Type B pancreatic cell (in vitro differentiated cells): ENCODE measurements around the gene PTPDC1. TPM values are rescaled to one million over a fixed set of nuclear protein-coding genes. Genes with fewer than 3 reads are reported as not detected.

Experiments
- DNase-seq: peaks from one replicate; pipeline ENCODE4 v3.0.0; 2021; ENCODE audit warnings: mixed read lengths; ENCODE audit not compliant: unreplicated experiment; ENCODE audit errors: extremely low spot score
- H3K27ac Mint-ChIP-seq: 2 replicates; pipeline ENCODE4 v1.8.0; 2021; ENCODE audit warnings: mild to moderate bottlenecking, mixed read lengths
- H3K27me3 Mint-ChIP-seq: 2 replicates; pipeline ENCODE4 v1.8.0; 2021; ENCODE audit warnings: mixed read lengths
- H3K36me3 Mint-ChIP-seq: 2 replicates; pipeline ENCODE4 v1.8.0; 2021; ENCODE audit warnings: mixed read lengths
- H3K4me1 Mint-ChIP-seq: one replicate; pipeline ENCODE4 v1.8.0; 2021; ENCODE audit warnings: mixed read lengths; ENCODE audit not compliant: unreplicated experiment
- H3K4me3 Mint-ChIP-seq: 2 replicates; pipeline ENCODE4 v1.8.0; 2021; ENCODE audit warnings: mild to moderate bottlenecking, mixed read lengths
- H3K9me3 Mint-ChIP-seq: 2 replicates; pipeline ENCODE4 v1.8.0; 2021; ENCODE audit warnings: mixed read lengths
- total RNA-seq: library from RNA; stranded (reverse); gene quantifications from 2 replicates; pipeline ENCODE4 v1.2.1, GENCODE V29; 2021; ENCODE audit warnings: low replicate concordance
- TF ChIP-seq, protein P1 (sequence below): fragments of 200-600 bp; sonication (generic); conservative IDR thresholded peaks from 2 replicates; pipeline ENCODE4 v1.5.0; 2021; ENCODE audit warnings: antibody characterized with exemption, mild to moderate bottlenecking

The PTPDC1 gene
- total RNA-seq, 1 donor from 2014 or later = 7.9 TPM

DNA sequence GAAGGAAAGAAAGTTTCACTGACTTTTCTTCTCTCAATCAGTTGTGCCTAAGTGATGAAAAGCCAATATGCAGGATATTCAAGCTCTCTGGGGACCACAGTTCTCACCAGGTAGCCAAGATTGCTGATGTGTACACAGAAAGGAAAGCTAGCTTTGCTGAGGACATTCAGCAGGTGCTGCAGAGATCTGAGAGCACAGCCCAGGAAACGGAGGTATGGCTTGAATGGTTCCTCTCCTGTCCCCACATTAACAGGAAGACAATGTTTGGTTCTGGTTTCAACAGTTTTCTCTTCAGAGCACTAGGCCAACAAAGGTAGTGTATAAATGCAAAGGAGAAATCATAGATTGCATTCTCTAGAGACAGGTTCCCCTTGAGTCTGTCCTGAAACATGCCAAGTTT is 69.6 kb downstream of the PTPDC1 start:
- Mint-ChIP-seq H3K36me3 (no peaks in the 10 kb centered on the region), H3K9me3 (no peaks in the 10 kb centered on the region), H3K27me3 (no peaks in the 10 kb centered on the region), H3K4me1 (peaks cover 18% of the 10 kb centered on the region), H3K27ac (no peak overlapping the region), H3K4me3 (no peak overlapping the region)
- no peak for DNase-seq
- TF ChIP-seq, protein P1, sequence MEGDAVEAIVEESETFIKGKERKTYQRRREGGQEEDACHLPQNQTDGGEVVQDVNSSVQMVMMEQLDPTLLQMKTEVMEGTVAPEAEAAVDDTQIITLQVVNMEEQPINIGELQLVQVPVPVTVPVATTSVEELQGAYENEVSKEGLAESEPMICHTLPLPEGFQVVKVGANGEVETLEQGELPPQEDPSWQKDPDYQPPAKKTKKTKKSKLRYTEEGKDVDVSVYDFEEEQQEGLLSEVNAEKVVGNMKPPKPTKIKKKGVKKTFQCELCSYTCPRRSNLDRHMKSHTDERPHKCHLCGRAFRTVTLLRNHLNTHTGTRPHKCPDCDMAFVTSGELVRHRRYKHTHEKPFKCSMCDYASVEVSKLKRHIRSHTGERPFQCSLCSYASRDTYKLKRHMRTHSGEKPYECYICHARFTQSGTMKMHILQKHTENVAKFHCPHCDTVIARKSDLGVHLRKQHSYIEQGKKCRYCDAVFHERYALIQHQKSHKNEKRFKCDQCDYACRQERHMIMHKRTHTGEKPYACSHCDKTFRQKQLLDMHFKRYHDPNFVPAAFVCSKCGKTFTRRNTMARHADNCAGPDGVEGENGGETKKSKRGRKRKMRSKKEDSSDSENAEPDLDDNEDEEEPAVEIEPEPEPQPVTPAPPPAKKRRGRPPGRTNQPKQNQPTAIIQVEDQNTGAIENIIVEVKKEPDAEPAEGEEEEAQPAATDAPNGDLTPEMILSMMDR = no peak

DNA sequence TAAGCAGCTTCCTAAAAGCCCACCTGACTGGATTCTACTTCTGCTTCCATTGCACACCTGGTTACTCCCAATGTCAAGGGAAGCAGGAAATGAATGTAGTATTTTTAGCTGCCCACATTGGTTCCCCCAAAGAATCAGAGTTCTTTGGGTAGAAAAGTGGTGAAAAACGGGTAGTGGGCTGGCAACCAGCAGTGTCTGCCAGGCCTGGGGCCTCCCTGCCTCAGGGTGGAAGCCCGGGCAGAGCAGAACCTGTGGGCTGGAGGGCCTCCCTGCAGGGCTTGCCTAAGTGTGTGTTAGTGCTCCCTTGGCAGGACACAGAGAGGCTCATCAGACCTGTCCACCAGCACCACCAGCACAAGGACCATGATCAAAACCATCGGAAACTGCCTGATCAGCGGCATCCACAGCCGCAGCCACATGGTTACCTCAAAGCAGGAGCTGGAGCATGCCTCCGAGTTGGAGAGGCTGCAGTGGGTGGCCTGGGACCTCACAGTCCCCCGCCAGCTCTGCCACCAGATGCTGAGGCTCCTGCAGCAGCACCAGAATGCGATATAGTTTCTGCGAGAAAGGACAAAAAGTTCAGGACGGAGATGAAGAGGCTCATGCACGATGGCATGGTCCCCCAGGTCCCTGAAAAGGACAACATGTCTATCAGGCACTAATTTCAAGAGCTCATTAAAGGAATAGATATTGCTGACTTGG is 72.2 kb downstream of the PTPDC1 start:
- no peak overlapping the region for H3K4me3 Mint-ChIP-seq
- H3K9me3 Mint-ChIP-seq = no peaks in the 10 kb centered on the region
- DNase-seq = no peak
- TF ChIP-seq, protein P1 = no peak
- H3K4me1 Mint-ChIP-seq = peaks cover 17% of the 10 kb centered on the region
- H3K36me3 Mint-ChIP-seq = no peaks in the 10 kb centered on the region
- H3K27me3 Mint-ChIP-seq = no peaks in the 10 kb centered on the region
- no peak overlapping the region for H3K27ac Mint-ChIP-seq

DNA sequence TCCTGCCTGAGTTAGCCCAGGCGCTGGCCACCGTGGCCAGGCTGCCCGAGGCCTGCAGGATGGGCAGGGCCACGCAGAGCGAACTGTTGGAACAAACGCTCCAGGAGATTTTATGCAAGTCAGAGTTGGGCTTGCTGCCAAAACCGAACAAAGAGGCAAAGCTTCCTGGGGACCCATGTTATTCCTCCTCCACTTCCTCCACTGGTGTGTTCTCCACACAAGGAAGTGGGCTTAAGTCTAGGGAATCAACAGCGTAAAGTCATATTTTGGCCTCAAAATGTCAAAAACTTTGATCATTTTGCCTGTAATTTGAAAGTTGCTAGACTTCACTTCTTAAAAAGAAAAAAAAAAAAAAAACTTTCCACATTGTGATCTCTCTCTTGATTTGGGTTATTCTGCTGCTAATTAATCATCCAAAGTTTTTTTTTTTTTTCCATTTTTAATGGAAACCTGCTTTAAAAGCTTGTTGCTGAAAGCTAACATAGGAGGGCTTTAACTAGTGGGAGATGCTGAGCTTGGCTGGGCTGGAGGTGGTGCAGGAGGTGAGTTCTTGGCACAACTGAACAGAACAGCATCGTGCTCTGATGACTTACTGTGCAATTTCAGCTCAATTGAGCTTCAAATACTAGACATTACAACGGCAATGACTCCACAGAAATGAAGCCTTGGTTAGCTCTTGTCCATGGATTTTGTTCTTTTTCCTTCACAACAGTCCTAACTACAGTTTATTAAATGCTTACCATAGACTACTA is 73.0 kb downstream of the PTPDC1 start:
- Mint-ChIP-seq H3K4me1 (peaks cover 17% of the 10 kb centered on the region), H3K36me3 (no peaks in the 10 kb centered on the region), H3K4me3 (no peak overlapping the region), H3K9me3 (no peaks in the 10 kb centered on the region), H3K27me3 (no peaks in the 10 kb centered on the region), H3K27ac (no peak overlapping the region)
- DNase-seq = no peak
- TF ChIP-seq, protein P1 = no peak

Other genes starting within 250 kb of the PTPDC1 start
- gene BARX1, start 129.1 kb upstream of the PTPDC1 start, total RNA-seq = 0.71 and 11.8 TPM in 2 replicates
- gene ZNF169, start 174.8 kb downstream of the PTPDC1 start, total RNA-seq = 2.4 and 6.6 TPM in 2 replicates
- not detected in 2 replicates for gene NUTM2F, start 244.2 kb downstream of the PTPDC1 start, total RNA-seq